NOMO-1 treated with dmso at 0.1 percent for 144 hours (cell line): ENCODE data around the gene MAG.

ENCODE experiments used
- DNase-seq: peaks from one replicate; lab custom pipeline; 2025; ENCODE audit not compliant: unreplicated experiment; lab: John Stamatoyannopoulos, UW

MAG gene

GRCh38 chr19:35297515-35297848, 5.5 kb downstream of the MAG start:
- no peak for DNase-seq

GRCh38 chr19:35297922-35298321, 6.0 kb downstream of the MAG start:
- no peak for DNase-seq

GRCh38 chr19:35298561-35298972, 6.6 kb downstream of the MAG start:
- no peak for DNase-seq

- no peak for DNase-seq
Observed at GRCh38 chr19:35299523-35300338, 7.8 kb downstream of the MAG start.

- DNase-seq = no peak
Observed at GRCh38 chr19:35300339-35300649, 8.3 kb downstream of the MAG start.

- DNase-seq = no peak
Observed at GRCh38 chr19:35301961-35302360, 10.0 kb downstream of the MAG start.

- no peak for DNase-seq
Observed at GRCh38 chr19:35302446-35302845, 10.5 kb downstream of the MAG start.

GRCh38 chr19:35303357-35303915, 11.5 kb downstream of the MAG start:
- no peak for DNase-seq

- no peak for DNase-seq
Observed at GRCh38 chr19:35304036-35304435, 12.1 kb downstream of the MAG start.

GRCh38 chr19:35305181-35305580, 13.2 kb downstream of the MAG start:
- no peak for DNase-seq

- DNase-seq = no peak
Observed at GRCh38 chr19:35306473-35307246, 14.7 kb downstream of the MAG start.

- DNase-seq = no peak
Observed at GRCh38 chr19:35307931-35308330, 16.0 kb downstream of the MAG start.

- no peak for DNase-seq
Observed at GRCh38 chr19:35308910-35309309, 16.9 kb downstream of the MAG start.

- DNase-seq = no peak
Observed at GRCh38 chr19:35309481-35310279, 17.7 kb downstream of the MAG start.

GRCh38 chr19:35310331-35310730, 18.4 kb downstream of the MAG start:
- DNase-seq = no peak

GRCh38 chr19:35310811-35311465, 19.0 kb downstream of the MAG start:
- no peak for DNase-seq

- no peak for DNase-seq
Observed at GRCh38 chr19:35311901-35312665, 20.1 kb downstream of the MAG start.

GRCh38 chr19:35313587-35313986, 21.6 kb downstream of the MAG start:
- DNase-seq = no peak

GRCh38 chr19:35314031-35314430, 22.1 kb downstream of the MAG start:
- DNase-seq = no peak

- no peak for DNase-seq
Observed at GRCh38 chr19:35314858-35315470, 23.0 kb downstream of the MAG start.
